GOT3 (cell line): ENCODE measurements around the gene WDR93.
A peak's percentile ranks its signal among the peaks of the same experiment; 100 is the strongest.
"Not testable (repeated sequence)": the region's sequence is repeated elsewhere in the genome, so short reads cannot be mapped to it uniquely, and the experiment has no call there.

Experiments used
- DNase-seq: peaks from one replicate; lab custom pipeline; 2025; ENCODE audit warnings: mixed read lengths; lab: John Stamatoyannopoulos, UW

WDR93 gene

DNA sequence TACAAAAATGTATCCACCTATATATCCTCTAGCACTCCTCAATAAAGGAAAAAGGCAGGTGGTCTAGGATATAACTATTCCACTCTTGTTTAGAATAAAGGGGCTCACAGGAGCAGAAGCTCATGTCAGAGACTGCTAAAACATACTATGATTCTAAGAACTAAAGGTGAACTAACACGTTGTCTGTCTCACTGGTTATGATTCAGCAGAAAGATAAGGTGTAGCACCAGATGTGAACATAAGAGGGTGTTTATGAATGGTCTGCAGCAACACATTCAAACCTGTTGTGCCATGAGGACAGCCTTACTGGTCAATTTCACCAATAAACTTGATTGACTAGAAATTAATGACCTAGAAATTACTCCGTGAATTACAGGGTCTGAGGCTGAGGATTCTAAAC lies 4.6 kb upstream of the WDR93 start:
- DNase-seq: no peak

DNA sequence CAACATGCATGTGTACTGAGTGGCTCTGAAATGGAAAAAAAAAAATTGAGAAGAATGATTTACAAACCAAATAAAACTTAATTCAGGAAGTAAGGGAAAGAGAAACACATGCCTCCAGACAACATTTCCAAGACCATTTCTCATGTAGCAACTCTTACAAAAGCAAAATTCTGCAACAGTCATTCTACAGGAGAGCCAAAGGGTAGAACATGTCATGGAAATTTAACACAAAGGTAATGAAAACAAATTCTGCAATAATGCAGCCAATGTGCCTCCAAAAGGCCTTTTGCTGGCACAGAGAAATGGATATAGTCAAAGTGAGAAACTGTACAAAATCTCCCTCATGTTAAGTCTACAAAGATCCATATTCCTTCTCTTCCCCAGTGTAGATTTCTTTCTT lies 4.1 kb upstream of the WDR93 start:
- DNase-seq: no peak

GRCh38 chr15:89689930-89690275 lies 708 bp upstream of the WDR93 start:
- DNase-seq: not testable (repeated sequence)

DNA sequence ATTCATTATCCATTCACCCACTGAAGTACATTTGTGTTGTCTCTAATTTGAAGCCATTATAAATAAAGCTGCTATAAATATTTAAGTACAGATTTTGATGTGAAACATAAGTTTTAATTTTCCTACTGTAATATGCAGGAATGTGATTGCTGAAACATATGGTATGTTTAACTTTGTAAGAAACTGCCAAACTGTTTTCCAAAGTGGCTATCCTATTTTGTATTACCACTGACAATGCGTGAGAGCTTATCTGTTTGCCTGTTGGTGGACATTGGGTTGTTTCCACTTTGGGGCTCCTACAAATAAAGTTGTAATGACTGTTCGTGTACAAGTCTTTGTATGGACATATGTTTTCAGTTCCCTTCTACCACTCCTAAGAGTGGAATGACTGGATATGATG lies 2.5 kb downstream of the WDR93 start:
- no peak for DNase-seq

DNA sequence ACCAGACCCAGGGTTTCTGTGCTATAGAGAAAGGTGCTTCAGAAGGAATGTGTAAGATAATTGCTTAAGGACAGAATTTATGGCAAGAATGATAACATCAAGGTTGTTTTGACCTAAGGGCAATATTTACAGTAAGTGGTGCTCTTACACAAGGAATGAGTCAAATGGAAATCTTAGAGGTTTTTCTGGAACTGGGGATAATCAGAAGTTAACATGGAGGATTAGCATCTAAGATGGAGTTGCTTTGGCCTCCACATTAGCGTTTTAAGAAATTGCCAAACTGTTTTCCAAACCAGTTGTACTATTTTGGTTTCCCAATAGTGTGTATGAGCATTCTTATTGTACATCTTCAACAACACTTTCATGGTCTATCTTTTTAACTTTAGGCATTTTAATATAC lies 3.1 kb downstream of the WDR93 start:
- DNase-seq: no peak

DNA sequence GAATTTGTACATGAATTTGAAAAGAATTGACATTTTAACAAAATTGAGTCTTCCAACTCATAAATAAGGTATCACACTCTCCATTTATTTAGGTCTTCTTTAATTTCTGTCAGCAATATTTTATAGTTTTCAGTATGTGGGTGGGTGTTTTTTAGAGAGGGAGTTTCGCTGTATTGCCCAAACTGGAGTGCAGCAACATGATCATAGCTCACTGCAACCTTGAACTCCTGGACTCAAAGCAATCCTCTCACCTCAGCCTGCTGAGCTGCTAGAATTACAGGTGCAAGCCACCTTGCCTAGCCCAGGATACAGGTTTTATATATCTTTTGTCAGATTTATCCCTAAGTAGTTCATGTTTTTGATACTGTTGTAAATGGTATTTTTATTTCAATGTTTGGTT lies 4.6 kb downstream of the WDR93 start:
- DNase-seq: no peak

DNA sequence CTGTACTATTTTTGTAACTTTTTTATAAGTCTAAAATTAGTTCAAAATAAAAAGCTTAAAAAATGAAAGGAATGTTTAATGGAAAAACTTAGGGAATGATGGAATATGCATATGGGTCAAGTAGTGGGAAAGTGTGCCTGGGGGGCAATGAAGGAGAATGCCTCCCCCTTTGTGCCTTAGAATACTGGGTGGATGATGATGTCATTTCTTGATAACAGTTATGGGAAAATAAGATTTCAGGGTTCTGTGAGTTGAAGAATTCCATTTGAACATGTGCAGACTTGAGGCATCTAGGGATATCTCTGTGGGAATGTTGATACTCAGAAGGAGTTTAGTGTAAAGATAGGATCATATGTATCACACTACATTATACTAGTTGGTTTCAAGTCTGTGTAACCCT lies 13.8 kb downstream of the WDR93 start:
- DNase-seq: no peak

DNA sequence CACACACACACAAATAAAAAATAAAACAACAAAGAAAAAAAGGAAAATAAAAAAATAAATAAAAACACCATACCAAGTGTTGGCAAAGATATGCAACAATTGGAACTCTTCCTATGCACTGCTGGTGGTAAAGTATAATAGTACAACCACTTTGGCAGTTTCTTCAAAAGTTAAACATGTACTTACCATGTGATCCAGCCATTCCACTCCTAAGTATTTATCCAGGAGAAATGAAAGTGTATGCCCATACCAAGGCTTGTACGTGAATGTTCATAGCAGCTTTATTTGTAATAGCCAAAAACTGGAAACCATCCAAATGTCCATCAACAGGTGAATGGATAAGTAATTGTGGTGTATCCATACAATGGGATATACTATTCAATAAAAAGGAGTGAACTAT lies 17.0 kb downstream of the WDR93 start:
- DNase-seq: no peak

DNA sequence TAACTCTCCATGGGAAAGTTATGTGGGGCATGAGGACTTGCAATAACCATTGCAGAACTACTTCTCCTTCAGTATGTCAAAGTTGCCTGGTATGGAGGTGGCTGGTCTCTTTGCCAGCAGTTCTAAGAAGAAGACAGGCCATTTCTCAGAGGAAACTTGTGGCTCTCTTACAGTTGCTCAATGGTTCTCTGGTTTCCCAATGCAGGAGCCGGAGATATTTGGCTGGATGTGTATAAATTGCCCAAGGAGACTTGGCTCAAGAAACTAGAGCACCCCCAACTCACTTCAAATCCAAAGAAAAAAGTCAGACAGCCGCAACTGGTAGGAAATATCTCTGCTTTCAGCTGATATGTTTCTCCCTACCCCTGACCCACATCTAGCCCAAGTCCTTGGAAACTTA lies 24.2 kb downstream of the WDR93 start:
- no peak for DNase-seq

DNA sequence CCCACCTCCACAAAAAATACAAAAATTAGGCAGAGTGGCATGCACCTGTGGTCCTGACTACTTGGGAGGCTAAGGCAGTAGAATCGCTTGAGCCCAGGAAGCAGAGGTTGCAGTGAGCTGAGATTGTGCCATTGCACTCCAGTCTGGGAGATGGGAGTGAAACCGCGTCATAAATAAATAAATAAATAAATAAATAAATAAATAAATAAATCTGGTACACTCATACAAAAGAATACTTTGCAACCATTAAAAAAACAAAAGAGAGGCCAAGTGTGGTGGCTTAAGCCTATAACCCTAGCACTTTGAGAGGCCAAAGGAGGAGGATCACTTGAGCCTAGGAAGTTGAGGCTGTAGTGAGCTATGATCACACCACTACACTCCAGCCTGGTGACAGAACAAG lies 32.4 kb downstream of the WDR93 start:
- no peak for DNase-seq

- DNase-seq: no peak
Measured at GRCh38 chr15:89724621-89725020, 34.0 kb downstream of the WDR93 start.

- no peak for DNase-seq
Measured at GRCh38 chr15:89725064-89725463, 34.5 kb downstream of the WDR93 start.

DNA sequence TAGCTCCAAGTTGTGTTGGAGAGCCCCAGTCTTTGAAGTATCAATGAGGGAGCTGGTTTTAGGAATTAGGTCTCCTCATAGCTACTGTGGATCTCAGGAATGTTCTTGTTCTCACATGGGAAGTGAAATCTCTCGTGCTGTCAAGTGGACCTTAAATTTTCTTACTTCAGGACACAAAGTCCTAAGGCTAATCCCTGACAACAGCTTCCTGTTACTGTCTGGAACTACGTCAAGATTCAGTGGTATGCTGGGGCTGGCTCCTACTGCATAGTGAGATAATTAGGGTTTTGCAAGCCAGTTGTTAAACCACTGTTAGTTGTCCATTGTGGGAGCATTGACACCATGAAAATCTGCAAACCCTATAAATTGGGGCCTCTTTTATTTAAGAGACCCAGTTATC lies 37.6 kb downstream of the WDR93 start:
- no peak for DNase-seq

DNA sequence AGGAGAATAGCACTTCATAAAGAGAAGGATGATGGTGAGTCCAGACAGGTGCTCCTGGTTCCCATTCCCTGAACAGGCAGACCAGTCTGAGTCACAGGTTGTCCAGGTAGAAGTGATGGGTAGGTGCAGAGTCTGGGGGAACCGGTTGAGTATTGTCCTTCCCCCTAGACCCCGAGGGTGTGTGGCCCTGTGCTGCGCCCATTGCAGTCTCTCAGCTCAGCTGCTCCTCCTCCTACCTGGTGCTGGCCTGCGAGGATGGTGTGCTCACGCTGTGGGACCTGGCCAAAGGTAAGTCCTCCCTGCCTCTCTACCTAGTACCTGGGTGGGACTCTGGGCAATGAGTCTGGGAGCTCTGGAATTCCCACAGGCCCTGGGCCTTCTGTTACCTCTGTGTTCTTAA lies 40.7 kb downstream of the WDR93 start:
- no peak for DNase-seq

- DNase-seq: no peak
Measured at GRCh38 chr15:89732451-89733172, 42.0 kb downstream of the WDR93 start.

GRCh38 chr15:89735773-89736172 lies 45.2 kb downstream of the WDR93 start:
- no peak for DNase-seq

DNA sequence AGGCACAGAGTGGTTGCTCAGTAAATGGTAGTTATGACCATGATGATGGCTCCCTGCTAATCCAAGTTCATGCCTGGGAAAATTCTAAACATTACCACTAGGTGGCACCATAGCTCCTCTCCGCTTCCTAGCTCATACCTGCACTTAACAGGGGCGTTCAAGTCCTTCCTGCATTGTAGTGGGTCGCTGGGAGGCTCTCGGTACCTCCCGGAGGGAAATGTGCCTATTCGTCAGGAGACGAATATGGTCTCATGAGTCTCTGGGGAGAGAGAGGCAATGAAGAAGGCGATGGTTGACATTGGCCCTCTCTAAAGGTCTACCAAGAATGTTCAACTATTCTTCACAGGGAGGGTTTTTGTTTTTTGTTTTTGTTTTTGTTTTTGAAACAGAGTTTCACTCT lies 49.5 kb downstream of the WDR93 start:
- DNase-seq: peak; percentile 13

GRCh38 chr15:89743011-89743410 lies 52.4 kb downstream of the WDR93 start:
- no peak for DNase-seq

DNA sequence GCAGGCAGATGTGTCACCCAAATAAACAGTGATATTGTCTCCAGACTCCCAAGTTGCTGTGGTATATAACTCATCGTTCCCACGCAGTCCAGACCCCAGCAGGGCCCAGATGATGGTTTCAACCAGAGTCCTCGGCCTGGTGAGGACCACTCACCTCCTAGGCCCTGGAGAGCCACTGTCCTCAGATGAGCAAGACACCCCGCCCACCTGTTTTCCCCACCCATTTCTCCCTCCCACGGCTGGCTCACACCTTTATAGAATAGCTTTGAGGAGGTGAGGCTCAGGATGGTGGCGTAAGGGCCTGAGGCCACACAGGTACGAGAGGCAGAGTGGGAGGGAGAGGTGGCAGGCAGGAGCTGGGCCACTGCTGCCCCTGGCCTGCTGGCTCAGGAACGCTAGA lies 53.0 kb downstream of the WDR93 start:
- no peak for DNase-seq

- DNase-seq: no peak
Measured at GRCh38 chr15:89745131-89745530, 54.5 kb downstream of the WDR93 start.

GRCh38 chr15:89745768-89746167 lies 55.2 kb downstream of the WDR93 start:
- DNase-seq: no peak

DNA sequence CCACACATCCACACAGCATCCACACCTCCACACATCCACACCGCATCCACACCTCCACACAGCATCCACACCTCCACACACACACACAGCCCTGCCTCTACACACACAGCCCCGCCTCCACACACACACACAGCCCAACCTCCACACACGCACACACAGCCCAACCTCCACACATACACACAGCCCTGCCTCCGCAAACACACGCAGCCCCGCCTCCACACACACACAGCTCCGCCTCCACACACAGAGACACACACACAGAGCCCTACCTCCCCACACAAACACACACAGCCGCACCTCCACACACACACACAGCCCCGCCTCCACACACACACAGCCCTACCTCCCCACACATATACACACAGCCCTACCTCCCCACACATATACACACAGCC lies 55.8 kb downstream of the WDR93 start:
- no peak for DNase-seq

- no peak for DNase-seq
Measured at GRCh38 chr15:89747708-89748682, 57.4 kb downstream of the WDR93 start.
